Common myeloid progenitor, CD34-positive (primary cell): ENCODE measurements around the gene MORC3.
A peak's percentile ranks its signal among the peaks of the same experiment; 100 is the strongest.

ENCODE experiments used
- CTCF ChIA-PET: fragments of 350-600 bp; sonication (Branson Sonifier 250); formaldehyde crosslinking; loops from one replicate; lab custom pipeline; 2021; ENCODE audit warnings: antibody characterized with exemption; lab: Charles Lee
- POLR2A ChIA-PET: fragments of 350-600 bp; sonication (Branson Sonifier 250); formaldehyde crosslinking; loops from one replicate; lab custom pipeline; 2021; ENCODE audit warnings: antibody characterized with exemption; lab: Charles Lee
- DNase-seq, 3 donors: peaks; one replicate each; pipeline versions ENCODE4 v3.0.0 to v3.0.0-alpha.2; 2013
- H3K27ac ChIP-seq, 2 experiments: 1 replicate in 1 of 2; 2 replicates in 1 of 2; pipeline ENCODE4 v1.7.0; 2013; ENCODE audit warnings: inconsistent platforms in 2 of 2, low read length in 2 of 2, mild to moderate bottlenecking in 2 of 2, low read depth in 1 of 2, moderate library complexity in 1 of 2; ENCODE audit not compliant: severe bottlenecking in 2 of 2, insufficient read depth in 1 of 2, poor library complexity in 1 of 2
- H3K27me3 ChIP-seq, 5 experiments: replicated peaks in 2 of 5; 1 replicate in 3 of 5; 2 replicates in 2 of 5; pipeline versions ENCODE4 v1.6.1 to v1.7.0; 2013; ENCODE audit warnings: low read length in 4 of 5, mild to moderate bottlenecking in 2 of 5, moderate library complexity in 2 of 5, inconsistent platforms in 1 of 5; ENCODE audit not compliant: insufficient read depth in 5 of 5, control insufficient read depth in 4 of 5
- H3K36me3 ChIP-seq, 4 experiments: 1 replicate in 2 of 4; 2 replicates in 2 of 4; pipeline versions ENCODE4 v1.6.1 to v1.7.0; 2013; ENCODE audit warnings: low read length in 3 of 4, control low read depth in 1 of 4, mild to moderate bottlenecking in 1 of 4; ENCODE audit not compliant: control insufficient read depth in 4 of 4, insufficient read depth in 4 of 4
- H3K4me1 ChIP-seq, 4 experiments: 1 replicate in 3 of 4; 2 replicates in 1 of 4; pipeline versions ENCODE4 v1.6.1 to v1.7.1; 2013; ENCODE audit warnings: low read length in 3 of 4, mild to moderate bottlenecking in 3 of 4, control low read depth in 1 of 4, inconsistent platforms in 1 of 4, moderate library complexity in 1 of 4; ENCODE audit not compliant: control insufficient read depth in 4 of 4, insufficient read depth in 4 of 4; ENCODE audit errors: control extremely low read depth in 1 of 4
- H3K4me3 ChIP-seq, 7 experiments: 1 replicate in 4 of 7; 2 replicates in 3 of 7; pipeline versions ENCODE4 v1.5.1 to v1.7.0; 2013; ENCODE audit warnings: mild to moderate bottlenecking in 7 of 7, low read length in 6 of 7, moderate library complexity in 6 of 7, inconsistent platforms in 2 of 7, low read depth in 2 of 7, control low read depth in 1 of 7; ENCODE audit not compliant: insufficient read depth in 4 of 7, control insufficient read depth in 1 of 7; ENCODE audit errors: extremely low read depth in 1 of 7
- H3K9me3 ChIP-seq, 5 experiments: 1 replicate in 4 of 5; 2 replicates in 1 of 5; pipeline versions ENCODE4 v1.6.1 to v1.7.1; 2013; ENCODE audit warnings: low read length in 4 of 5, mild to moderate bottlenecking in 2 of 5, inconsistent platforms in 1 of 5, low read depth in 1 of 5, moderate library complexity in 1 of 5; ENCODE audit not compliant: control insufficient read depth in 4 of 5, insufficient read depth in 2 of 5; ENCODE audit errors: control extremely low read depth in 1 of 5
- WGBS: methylation state at CpG from one replicate; pipeline ENCODE4 v1.1.5; 2013; ENCODE audit not compliant: insufficient coverage; 5-methylcytosine and 5-hydroxymethylcytosine counted together

MORC3 gene

GRCh38 chr21:36288651-36289243 lies 31.2 kb upstream of the MORC3 start:
- Histone ChIP-seq H3K27me3 (no peaks in the 10 kb centered on the region), H3K4me3 (no peak overlapping the region), H3K9me3 (no peaks in the 10 kb centered on the region), H3K4me1 (no peaks in the 10 kb centered on the region), H3K27ac (no peak overlapping the region), H3K36me3 (peaks cover 4 to 30% (median 15%) of the 10 kb centered on the region in 4 experiments)
- DNase-seq: no peak
- WGBS: 96% methylated on average over 4 of the region's 8 CpGs
- POLR2A ChIA-PET: no interaction called here
- CTCF ChIA-PET: interaction anchor here (1.1 kb wide), 1 partner anchor 42 kb away, joined by 4 read pairs; no protein-coding TSS in a partner anchor

DNA sequence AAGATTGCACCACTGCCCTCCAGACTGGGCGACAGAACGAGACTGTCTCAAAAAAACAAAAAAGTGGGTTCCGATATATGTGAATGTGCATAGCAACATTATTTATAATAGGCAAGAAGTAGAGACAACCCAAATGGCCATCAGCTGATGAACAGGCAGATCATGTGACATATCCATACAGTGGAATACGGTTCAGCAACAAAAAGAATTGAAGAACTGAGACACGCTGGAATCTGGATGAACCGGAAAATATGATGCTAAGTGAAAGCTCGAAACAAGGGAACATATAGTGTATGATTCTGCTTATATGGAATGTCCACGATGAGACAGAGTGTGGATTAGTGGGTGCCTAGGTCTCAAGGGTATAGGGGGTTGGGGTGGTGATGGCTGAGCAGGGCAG lies 28.5 kb upstream of the MORC3 start:
- POLR2A ChIA-PET: no interaction called here
- no peak for DNase-seq
- no peaks in the 10 kb centered on the region for H3K9me3 ChIP-seq
- 100% methylated on average over 5 of the region's 8 CpGs for WGBS
- no peaks in the 10 kb centered on the region for H3K27me3 ChIP-seq
- H3K36me3 ChIP-seq: peaks cover 5 to 29% (median 14%) of the 10 kb centered on the region in 4 experiments
- H3K27ac ChIP-seq: no peak overlapping the region
- CTCF ChIA-PET: interaction anchor here (0.7 kb wide), 1 partner anchor 104 kb away, joined by 3 read pairs; no protein-coding TSS in a partner anchor
- no peaks in the 10 kb centered on the region for H3K4me1 ChIP-seq
- no peak overlapping the region for H3K4me3 ChIP-seq

GRCh38 chr21:36297406-36297937 lies 22.5 kb upstream of the MORC3 start:
- Histone ChIP-seq H3K9me3 (no peaks in the 10 kb centered on the region), H3K4me1 (peaks cover 5 to 13% (median 11%) of the 10 kb centered on the region in 4 experiments), H3K27me3 (no peaks in the 10 kb centered on the region), H3K27ac (peak overlapping the region; percentile 35 to 55), H3K36me3 (peaks cover 4 to 8% (median 5%) of the 10 kb centered on the region in 4 experiments), H3K4me3 (peak overlapping the region in 2 of 7 experiments; percentile 16 to 19)
- 100% methylated on average over 2 of the region's 4 CpGs for WGBS
- CTCF ChIA-PET: interaction anchor here (1.3 kb wide), 1 partner anchor 25 kb away, joined by 4 read pairs; no protein-coding TSS in a partner anchor
- POLR2A ChIA-PET: interaction anchor here (0.5 to 1.1 kb wide), 4 partner anchors 22 to 130 kb away, joined by 3 to 16 read pairs (median 3); partner anchors contain the start of gene MORC3
- no peak for DNase-seq

DNA sequence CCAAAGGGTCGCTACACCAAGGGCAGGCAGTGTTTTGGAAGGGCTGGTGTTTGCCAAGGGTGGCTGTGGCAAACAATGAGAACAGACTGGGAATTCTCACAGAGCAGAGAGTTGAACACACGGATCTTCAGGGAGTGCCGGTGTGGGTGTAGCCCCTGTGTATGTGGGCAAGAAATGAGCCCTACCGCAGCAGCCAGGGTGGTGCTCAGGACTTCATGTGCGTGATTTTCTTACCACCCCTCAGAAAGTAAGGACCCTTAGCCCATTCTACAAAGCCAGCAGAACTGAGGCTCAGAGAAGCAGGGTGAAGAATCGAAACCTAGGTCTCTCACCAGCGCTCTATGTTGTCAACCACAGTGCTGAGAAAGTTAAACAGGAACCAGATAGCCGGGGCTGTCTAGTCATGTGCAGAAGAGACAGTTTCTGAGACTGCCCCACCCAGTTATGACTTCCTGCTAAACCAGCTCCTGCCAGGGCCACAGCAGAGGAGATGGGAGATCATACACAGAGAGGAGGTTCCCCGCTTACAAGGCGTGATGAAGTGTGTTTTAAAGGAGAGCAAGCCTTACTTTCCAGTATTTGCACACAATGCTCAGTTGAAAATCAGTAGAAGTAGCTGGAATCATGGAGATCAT lies 21.9 kb upstream of the MORC3 start:
- Histone ChIP-seq H3K27me3 (no peaks in the 10 kb centered on the region), H3K27ac (peak overlapping the region; percentile 35 to 55), H3K4me3 (peak overlapping the region in 3 of 7 experiments; percentile 17 to 27 (median 19)), H3K4me1 (peaks cover 5 to 13% (median 11%) of the 10 kb centered on the region in 4 experiments), H3K9me3 (no peaks in the 10 kb centered on the region), H3K36me3 (peaks cover 3 to 7% (median 4%) of the 10 kb centered on the region in 4 experiments)
- peak; percentile 53 to 89 (median 84) for DNase-seq
- WGBS: 50% methylated on average over 9 of the region's 10 CpGs
- ChIA-PET POLR2A (interaction anchor here (0.5 to 1.1 kb wide), 4 partner anchors 21 to 130 kb away, joined by 3 to 16 read pairs (median 3); partner anchors contain the start of gene MORC3), CTCF (interaction anchor here (1.3 kb wide), 1 partner anchor 24 kb away, joined by 4 read pairs; no protein-coding TSS in a partner anchor)

DNA sequence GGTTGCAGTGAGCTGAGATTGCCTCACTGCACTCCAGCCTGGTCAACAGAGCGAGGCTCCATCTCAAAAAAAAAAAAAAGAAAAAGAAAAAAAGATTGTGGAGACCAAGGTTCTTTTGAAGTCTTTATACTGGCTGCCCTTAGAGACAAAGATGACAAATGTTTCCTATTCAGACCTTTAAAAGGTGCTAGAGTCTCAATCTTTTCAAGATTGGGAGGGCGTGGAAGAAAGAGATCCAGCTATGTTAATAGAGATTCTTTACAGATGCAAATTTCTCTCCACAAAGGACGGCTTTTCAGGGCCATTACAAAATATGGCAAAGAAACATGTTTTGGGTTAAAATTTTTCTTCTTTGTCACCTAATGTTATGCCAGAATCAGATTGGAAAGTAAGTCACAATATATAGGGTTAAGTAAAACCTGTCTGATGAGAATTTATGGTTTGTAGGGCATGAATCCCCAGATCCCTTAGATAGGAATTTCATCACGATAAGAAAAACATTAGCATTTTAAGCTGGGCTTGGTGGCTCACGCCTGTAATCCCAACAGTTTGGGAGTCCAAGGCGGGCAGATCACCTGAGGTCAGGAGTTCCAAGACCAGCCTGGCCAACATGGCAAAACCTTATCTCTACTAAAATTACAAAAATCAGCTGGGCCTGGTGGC lies 13.0 kb upstream of the MORC3 start:
- no peaks in the 10 kb centered on the region for H3K36me3 ChIP-seq
- WGBS: 97% methylated on average over 5 of the region's 6 CpGs
- H3K27ac ChIP-seq: no peak overlapping the region
- no peak for DNase-seq
- CTCF ChIA-PET: no interaction called here
- POLR2A ChIA-PET: no interaction called here
- H3K4me1 ChIP-seq: no peaks in the 10 kb centered on the region
- H3K9me3 ChIP-seq: peaks cover 0 to 7% (median 0%) of the 10 kb centered on the region in 5 experiments
- H3K27me3 ChIP-seq: no peaks in the 10 kb centered on the region
- no peak overlapping the region for H3K4me3 ChIP-seq

- 87% methylated on average over 2 of the region's 7 CpGs for WGBS
- H3K4me1 ChIP-seq: no peaks in the 10 kb centered on the region
- no peak overlapping the region for H3K4me3 ChIP-seq
- no peak for DNase-seq
- peaks cover 0 to 7% (median 0%) of the 10 kb centered on the region in 5 experiments for H3K9me3 ChIP-seq
- H3K36me3 ChIP-seq: no peaks in the 10 kb centered on the region
- CTCF ChIA-PET: no interaction called here
- H3K27ac ChIP-seq: no peak overlapping the region
- H3K27me3 ChIP-seq: no peaks in the 10 kb centered on the region
- POLR2A ChIA-PET: no interaction called here
These were observed 10.0 kb upstream of the MORC3 start for GRCh38 chr21:36310016-36310415.
